GM21381 (cell line): ENCODE results near the gene EYA2.

ENCODE experiments used
- ATAC-seq: cut with Tn5 transposase; IDR thresholded peaks from one replicate; pipeline ENCODE4 v1.9.1; 2021; ENCODE audit warnings: mild to moderate bottlenecking, moderate library complexity; ENCODE audit not compliant: unreplicated experiment

The EYA2 gene

GRCh38 chr20:47032933-47033578 lies 138.4 kb downstream of the EYA2 start:
- no peak for ATAC-seq

- ATAC-seq, result no peak
Observed at GRCh38 chr20:47033665-47034064, 139.0 kb downstream of the EYA2 start.

DNA sequence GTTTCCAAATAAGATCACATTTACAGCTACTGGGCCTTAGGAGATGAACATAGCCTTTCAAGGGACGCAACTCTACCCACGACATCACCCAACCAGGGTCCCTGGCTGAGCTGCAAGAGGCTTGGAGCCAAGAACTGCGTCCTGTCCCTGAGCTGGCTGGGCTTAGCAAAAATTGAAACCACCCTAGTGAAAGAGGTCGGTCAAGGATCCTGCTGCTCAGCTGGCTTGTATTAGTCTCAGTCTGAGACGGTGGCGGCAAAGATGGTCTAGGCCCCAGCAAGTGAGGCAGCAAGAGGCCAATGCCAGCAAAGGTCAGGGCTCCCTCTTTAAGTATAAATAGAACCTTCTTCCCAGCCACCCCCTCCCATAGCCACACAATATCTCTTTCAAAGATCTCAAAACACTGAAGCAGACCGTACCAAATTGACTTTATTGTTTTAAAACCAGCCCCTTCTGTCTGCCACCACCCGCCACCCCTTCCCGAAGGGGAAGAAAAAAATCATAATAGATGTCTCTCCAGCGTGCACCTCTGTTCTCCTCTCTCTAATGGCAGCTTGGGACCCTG lies 140.5 kb downstream of the EYA2 start:
- no peak for ATAC-seq

- ATAC-seq, result no peak
Observed at GRCh38 chr20:47036091-47036870, 141.6 kb downstream of the EYA2 start.

DNA sequence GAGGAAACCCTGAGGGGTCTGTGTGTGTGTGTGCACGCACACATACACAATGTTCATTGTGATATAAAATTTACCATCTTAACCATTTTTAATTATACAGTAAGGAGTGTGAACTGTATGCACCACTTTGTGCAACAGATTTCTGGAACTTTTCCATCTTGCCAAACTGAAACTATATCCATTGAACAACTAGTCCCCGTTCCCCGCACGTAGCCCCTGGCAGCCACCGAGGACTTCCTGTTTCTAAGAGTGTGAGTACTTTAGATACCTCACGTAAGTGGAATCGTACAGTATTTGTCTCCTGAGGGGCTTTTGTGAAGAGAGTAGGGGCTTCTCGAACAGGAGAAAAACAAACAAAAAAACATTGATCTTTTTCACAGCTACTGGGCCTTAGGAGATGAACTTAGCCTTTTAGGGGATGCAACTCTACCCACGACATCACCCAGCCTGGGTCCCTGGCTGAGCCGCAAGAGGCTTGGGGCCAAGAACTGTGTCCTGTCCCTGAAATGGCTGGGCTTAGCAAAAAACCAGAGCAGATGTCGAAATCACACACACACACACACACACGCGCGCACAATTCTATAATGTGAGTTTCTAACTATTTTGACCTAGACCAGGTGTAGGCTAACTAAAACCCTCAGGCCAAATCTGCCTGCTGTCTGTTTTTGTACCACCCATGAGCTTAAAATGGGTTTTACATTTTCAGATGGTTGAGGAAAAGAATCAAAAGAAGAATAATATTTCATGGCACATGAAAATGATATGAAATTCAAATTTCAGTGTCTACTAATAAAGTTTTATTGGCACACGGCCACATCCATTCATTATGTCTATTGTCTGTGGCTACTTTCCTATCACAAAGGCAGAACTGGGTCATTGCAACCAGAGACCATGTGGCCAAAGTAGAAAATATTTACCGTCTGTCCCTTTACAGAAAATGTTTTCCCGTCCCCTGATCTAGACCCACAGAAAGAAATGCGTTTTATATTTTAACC lies 144.2 kb downstream of the EYA2 start:
- no peak for ATAC-seq

- ATAC-seq, result no peak
Observed at GRCh38 chr20:47040506-47041125, 146.0 kb downstream of the EYA2 start.

DNA sequence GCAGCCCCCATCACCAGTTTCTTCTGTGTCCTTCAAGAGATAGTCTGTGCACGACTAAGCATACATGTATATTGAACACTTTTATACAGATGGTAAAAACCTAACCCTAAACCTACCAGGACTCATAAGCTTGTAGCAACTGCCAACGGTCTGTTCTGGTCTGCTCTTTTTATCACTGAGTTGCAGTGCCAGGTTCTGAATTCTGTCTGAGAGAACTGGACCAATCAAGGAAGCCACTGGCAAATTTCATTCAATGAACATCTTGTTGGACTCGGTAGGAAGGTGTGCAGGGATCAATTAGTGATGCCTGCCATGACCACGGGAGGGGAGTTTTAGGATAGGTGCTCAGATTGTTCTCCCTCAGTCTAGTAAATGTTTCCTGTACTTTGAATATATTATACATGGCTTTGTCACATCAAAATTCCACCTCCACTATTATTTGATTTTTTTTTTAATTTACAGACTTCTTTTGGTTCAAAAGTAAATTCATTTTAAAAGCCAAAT lies 146.8 kb downstream of the EYA2 start:
- no peak for ATAC-seq

GRCh38 chr20:47042464-47042863 lies 147.8 kb downstream of the EYA2 start:
- ATAC-seq, result no peak

GRCh38 chr20:47043086-47043485 lies 148.4 kb downstream of the EYA2 start:
- no peak for ATAC-seq

DNA sequence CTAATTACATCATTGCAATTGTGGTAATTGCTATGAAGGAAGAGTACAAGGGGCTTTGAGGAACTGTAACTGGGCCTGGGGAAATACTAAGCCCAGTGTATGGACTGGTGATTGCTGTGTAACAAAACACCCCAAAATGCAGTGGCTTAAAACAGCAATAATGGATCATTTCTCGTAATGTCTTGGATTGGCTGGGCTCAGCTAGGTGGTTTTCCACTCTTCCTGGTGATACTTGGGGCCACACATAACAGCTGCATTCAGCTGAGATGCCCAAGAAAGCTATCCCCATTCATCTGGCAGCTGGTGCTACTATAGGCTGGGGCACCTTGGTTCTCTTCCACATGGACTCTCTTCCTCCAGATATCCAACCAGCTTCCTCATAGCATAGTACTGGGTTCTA lies 150.3 kb downstream of the EYA2 start:
- ATAC-seq, result no peak

DNA sequence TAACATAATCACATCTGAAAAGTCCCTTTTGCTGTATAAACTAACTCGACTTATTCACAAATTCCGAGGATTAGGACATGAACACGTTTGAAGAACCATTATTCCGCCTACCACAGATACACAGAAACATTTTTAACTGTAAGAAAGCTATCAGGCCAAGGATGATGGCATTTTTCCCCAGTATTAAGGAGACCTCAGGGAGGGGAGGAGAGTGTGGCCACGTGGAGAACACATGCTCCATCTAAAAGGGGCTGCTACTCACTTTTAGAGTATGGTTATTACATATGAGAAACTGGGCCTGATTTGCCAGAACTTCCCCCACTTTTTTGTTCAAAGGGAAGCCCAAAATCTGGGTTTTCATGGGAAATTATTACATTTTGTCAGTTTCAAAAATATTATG lies 153.4 kb downstream of the EYA2 start:
- ATAC-seq, result no peak

DNA sequence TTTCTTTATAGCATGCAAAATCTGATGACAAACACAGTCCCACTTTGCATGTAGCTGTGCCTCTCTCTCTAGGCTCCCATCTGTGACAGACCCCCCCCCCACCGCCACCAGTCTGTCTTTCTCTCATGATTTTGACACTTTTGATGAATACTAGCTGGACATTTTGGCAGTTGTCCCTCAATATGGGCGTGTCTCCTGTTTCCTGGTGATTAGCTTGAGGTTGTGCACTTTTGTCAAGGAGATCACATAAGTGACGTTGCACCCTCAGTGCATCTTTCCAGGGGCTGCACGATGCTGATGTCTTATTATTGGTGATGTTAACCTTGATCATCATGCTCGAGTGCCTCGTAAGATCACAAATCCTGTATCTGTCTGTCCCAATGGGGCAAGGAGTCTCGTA lies 155.1 kb downstream of the EYA2 start:
- ATAC-seq, result no peak

DNA sequence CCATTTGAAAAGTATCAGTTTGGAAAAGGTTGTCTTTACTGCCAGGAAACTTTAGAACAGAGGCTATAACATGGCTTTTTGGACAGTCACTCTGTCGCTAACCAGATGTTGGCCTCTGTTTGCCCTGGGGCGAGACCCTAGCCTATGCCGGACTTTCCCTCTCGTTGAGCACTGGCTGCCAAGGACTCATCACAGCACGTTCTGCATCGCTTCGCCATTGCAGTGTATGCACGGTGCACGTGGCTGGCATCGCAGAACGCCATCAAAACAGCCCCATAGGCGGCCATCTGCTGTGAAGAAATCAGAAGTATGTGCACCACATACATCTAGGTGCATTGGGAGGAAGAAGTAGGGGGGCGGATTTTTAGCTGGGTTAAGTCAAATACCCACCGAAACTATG lies 156.4 kb downstream of the EYA2 start:
- ATAC-seq, result no peak

- no peak for ATAC-seq
Observed at GRCh38 chr20:47051936-47052526, 157.4 kb downstream of the EYA2 start.

DNA sequence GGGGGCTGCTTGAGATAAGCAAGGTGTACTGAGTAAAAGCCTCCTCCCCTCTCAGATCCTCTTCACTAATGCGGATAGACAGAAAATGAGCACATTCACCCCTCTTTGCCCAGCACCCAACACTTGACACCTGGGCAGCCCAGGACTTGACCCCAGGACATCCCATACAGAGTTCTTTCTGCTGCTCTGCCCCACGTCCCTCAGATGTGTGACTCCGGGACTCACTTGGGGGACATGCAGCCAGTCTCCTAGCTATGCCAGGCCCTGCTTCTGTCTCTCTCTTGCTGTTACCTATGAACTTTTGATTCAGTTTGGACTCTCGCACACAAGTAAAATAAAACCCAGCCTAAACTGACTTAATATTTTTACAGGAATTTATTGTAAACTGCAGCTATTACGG lies 159.9 kb downstream of the EYA2 start:
- no peak for ATAC-seq

DNA sequence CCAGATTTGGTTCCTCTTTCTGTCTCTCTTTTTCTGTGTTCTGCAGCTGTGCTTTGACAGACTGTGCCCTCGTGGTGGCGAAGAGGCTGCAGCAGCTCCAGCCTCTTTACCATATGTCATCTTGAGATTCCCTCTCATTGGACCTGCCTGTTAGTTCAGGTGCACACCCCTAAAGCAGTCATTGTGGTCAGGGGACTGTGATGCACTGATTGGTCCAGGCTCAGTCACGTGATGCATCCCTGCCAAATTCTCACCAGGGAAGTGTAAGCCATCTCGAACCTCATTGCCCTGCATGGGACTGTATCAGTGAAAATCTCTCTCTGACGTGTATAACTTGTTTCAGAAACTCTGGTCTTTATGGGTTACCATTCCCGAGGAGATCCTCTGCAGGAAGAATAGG lies 160.3 kb downstream of the EYA2 start:
- ATAC-seq, result no peak

DNA sequence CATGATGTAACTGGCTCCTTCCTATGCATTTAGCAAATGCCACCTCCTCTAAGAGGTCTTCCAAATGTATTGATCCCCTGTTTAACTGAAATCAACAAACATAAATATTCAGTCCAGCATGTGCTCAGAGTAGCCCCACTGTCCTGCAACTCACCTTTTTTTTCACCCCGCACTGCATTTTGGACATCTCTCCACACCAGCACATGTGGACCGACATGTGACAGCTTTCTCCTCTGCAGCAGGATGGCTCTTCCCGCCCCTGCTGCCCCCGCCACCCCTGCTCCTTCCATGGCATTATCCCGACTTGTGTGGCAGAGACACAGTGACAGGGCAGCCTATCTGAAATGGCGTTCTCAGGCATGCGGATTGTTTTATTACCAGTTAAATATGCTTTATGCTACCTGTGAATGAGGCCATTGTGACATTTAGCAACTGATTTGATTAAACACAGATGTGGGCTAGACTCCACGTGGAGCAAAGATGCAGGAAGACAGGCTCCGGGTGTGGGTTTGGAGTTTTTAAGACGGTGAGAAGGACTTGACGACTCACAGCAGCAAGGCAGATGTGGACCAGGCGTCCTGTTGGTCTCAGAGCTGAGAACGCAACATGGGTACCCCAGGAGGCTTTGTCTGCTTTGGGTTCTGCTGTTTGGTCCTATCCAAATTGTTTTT lies 161.2 kb downstream of the EYA2 start:
- ATAC-seq, result no peak

- ATAC-seq, result no peak
Observed at GRCh38 chr20:47057661-47058060, 163.0 kb downstream of the EYA2 start.

- ATAC-seq, result no peak
Observed at GRCh38 chr20:47058236-47058635, 163.6 kb downstream of the EYA2 start.

DNA sequence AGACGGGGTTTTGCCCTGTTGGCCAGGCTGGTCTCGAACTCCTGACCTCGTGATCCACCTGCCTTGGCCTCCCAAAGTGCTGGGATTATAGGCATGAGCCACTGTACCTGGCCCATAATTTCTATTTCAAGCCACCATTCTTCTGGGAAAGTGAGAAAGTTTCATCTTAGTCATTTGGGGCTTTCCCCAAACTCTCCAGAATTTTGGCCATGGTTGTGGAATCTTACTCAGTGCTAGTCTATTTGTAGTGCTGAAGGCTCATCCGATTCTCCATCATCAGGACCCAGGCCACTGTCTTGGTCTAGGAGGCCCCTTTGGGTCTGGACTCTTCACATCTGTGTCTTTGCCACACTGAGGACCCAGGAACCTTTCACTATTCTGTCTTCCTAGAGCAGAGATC lies 164.9 kb downstream of the EYA2 start:
- ATAC-seq, result no peak
